GM23338 (cell line): ENCODE measurements around the gene MYO5C. TPM values are rescaled to one million over a fixed set of nuclear protein-coding genes. Genes with fewer than 3 reads are reported as not detected.

Experiments used
- ATAC-seq: fragments of 200-7000 bp; cut with Tn5 transposase; 3 replicates; pipeline ENCODE4 v1.9.1; 2020
- DNase-seq: peaks from one replicate; pipeline ENCODE4 v3.0.0-alpha.2; 2015; ENCODE audit warnings: low spot score
- H2AFZ ChIP-seq: fragments of 200-600 bp; sonication (generic); 2 replicates; pipeline ENCODE4 v1.8.0; 2016; ENCODE audit warnings: antibody characterized with exemption, mild to moderate bottlenecking, moderate library complexity
- H3F3A ChIP-seq: fragments of 200-600 bp; sonication (generic); replicated peaks from 2 replicates; pipeline ENCODE4 v1.8.0; 2017; ENCODE audit warnings: antibody characterized with exemption, mixed run types, low read depth
- H3K27ac ChIP-seq: fragments of 200-600 bp; sonication (generic); 2 replicates; pipeline ENCODE4 v1.6.1; 2016; ENCODE audit warnings: low read depth
- H3K27me3 ChIP-seq: fragments of 200-600 bp; sonication (generic); 2 replicates; pipeline ENCODE4 v1.8.0; 2016; ENCODE audit warnings: mild to moderate bottlenecking, mixed run types, moderate library complexity; ENCODE audit not compliant: insufficient read depth
- H3K36me3 ChIP-seq: fragments of 200-600 bp; sonication (generic); 2 replicates; pipeline ENCODE4 v1.8.0; 2016; ENCODE audit warnings: mild to moderate bottlenecking; ENCODE audit not compliant: insufficient read depth
- H3K4me1 ChIP-seq: fragments of 200-600 bp; sonication (generic); 2 replicates; pipeline ENCODE4 v1.8.0; 2016; ENCODE audit warnings: mild to moderate bottlenecking, moderate library complexity; ENCODE audit not compliant: insufficient read depth
- H3K4me2 ChIP-seq: fragments of 200-600 bp; sonication (generic); 2 replicates; pipeline ENCODE4 v1.7.1; 2017; ENCODE audit warnings: mixed run types
- H3K4me3 ChIP-seq: fragments of 200-600 bp; sonication (generic); 2 replicates; pipeline ENCODE4 v1.6.1; 2016; ENCODE audit warnings: mixed run types
- H3K79me2 ChIP-seq: fragments of 200-600 bp; sonication (generic); replicated peaks from 2 replicates; pipeline ENCODE4 v1.8.0; 2017; ENCODE audit warnings: mild to moderate bottlenecking; ENCODE audit not compliant: insufficient read depth
- H3K9me2 ChIP-seq: fragments of 200-600 bp; sonication (generic); 2 replicates; pipeline ENCODE4 v1.8.0; 2017; ENCODE audit not compliant: insufficient read depth
- H4K20me1 ChIP-seq: fragments of 200-600 bp; sonication (generic); replicated peaks from 2 replicates; pipeline ENCODE4 v1.8.0; 2017; ENCODE audit warnings: mild to moderate bottlenecking; ENCODE audit not compliant: insufficient read depth
- H3K27ac Mint-ChIP-seq: 2 replicates; pipeline ENCODE4 v1.8.0; 2020; ENCODE audit warnings: inconsistent platforms, mild to moderate bottlenecking, moderate library complexity, mixed read lengths
- H3K27me3 Mint-ChIP-seq: 3 replicates; pipeline ENCODE4 v1.8.0; 2022; ENCODE audit warnings: low read depth, mild to moderate bottlenecking, moderate library complexity, mixed read lengths, inconsistent platforms; ENCODE audit not compliant: insufficient read depth, poor library complexity
- H3K36me3 Mint-ChIP-seq: 3 replicates; pipeline ENCODE4 v1.8.0; 2021; ENCODE audit warnings: low read depth, mild to moderate bottlenecking, inconsistent platforms, moderate library complexity, mixed read lengths
- H3K4me1 Mint-ChIP-seq: 3 replicates; pipeline ENCODE4 v1.8.0; 2020; ENCODE audit warnings: mild to moderate bottlenecking, inconsistent platforms, mixed read lengths
- H3K4me3 Mint-ChIP-seq: 3 replicates; pipeline ENCODE4 v1.8.0; 2021; ENCODE audit warnings: moderate library complexity, mild to moderate bottlenecking, inconsistent platforms, mixed read lengths
- H3K9me3 Mint-ChIP-seq: 3 replicates; pipeline ENCODE4 v1.8.0; 2020; ENCODE audit warnings: moderate library complexity, mild to moderate bottlenecking, inconsistent platforms, mixed read lengths
- CREB1 ChIP-seq: fragments of 250-450 bp; sonication (Bioruptor Pico); IDR thresholded peaks from 2 replicates; pipeline ENCODE4 v1.5.0; 2020; ENCODE audit warnings: low read depth, mild to moderate bottlenecking, moderate library complexity
- EZH2phosphoT487 ChIP-seq: fragments of 200-600 bp; sonication (generic); IDR thresholded peaks from one replicate; pipeline ENCODE4 v1.8.1; 2018; ENCODE audit warnings: antibody characterized with exemption; ENCODE audit not compliant: unreplicated experiment
- JUNB ChIP-seq: IDR thresholded peaks from one replicate; pipeline ENCODE4 v1.6.1; 2016; ENCODE audit warnings: antibody characterized with exemption; ENCODE audit not compliant: unreplicated experiment
- NANOG ChIP-seq: IDR thresholded peaks from 2 replicates; pipeline ENCODE4 v1.6.1; 2016; ENCODE audit warnings: antibody characterized with exemption, borderline replicate concordance
- POLR2AphosphoS5 ChIP-seq: IDR thresholded peaks from 2 replicates; pipeline ENCODE4 v1.6.1; 2016; ENCODE audit warnings: antibody characterized with exemption, low read depth
- STAT1 ChIP-seq: IDR thresholded peaks from one replicate; pipeline ENCODE4 v1.6.1; 2016; ENCODE audit warnings: antibody characterized with exemption; ENCODE audit not compliant: unreplicated experiment
- ZNF331 ChIP-seq: fragments of 250-450 bp; sonication (Bioruptor Pico); IDR thresholded peaks from 2 replicates; pipeline ENCODE4 v1.5.0; 2020; ENCODE audit warnings: low read depth, mild to moderate bottlenecking, moderate library complexity
- polyA plus RNA-seq: library from polyadenylated mRNA; unstranded; fragments of >200 nt; fragmentation: Nextera tagmentation; extraction: Ambion mirVana; gene quantifications from 2 replicates; pipeline ENCODE4 v1.2.1, GENCODE V29; 2016
- total RNA-seq: library from RNA; depleted of rRNA; stranded (reverse); fragments of >200 nt; shearing (Covaris generic); gene quantifications from 2 replicates; pipeline ENCODE4 v1.2.3, GENCODE V29; 2014
- TF ChIP-seq, protein P1 (sequence below): IDR thresholded peaks from 2 replicates; pipeline ENCODE4 v1.6.1; 2016; ENCODE audit warnings: antibody characterized with exemption
- TF ChIP-seq, protein P2 (sequence below), 2 experiments: fragments of 200-600 bp in 1 of 2; sonication (generic) in 1 of 2; conservative IDR thresholded peaks; 2 replicates each; pipeline versions ENCODE4 v1.5.1 to v1.6.1; 2016 to 2017; ENCODE audit warnings: antibody characterized with exemption in 2 of 2, low read depth in 2 of 2, mild to moderate bottlenecking in 2 of 2, moderate library complexity in 1 of 2
- TF ChIP-seq, protein P3 (sequence below): fragments of 250-450 bp; sonication (Bioruptor Pico); IDR thresholded peaks from 2 replicates; pipeline ENCODE4 v1.5.0; 2020; ENCODE audit warnings: mild to moderate bottlenecking, moderate library complexity

The MYO5C gene
- total and polyA plus RNA-seq, 2 experiments from 2014 or later, result 7.9 to 28.8 TPM

DNA sequence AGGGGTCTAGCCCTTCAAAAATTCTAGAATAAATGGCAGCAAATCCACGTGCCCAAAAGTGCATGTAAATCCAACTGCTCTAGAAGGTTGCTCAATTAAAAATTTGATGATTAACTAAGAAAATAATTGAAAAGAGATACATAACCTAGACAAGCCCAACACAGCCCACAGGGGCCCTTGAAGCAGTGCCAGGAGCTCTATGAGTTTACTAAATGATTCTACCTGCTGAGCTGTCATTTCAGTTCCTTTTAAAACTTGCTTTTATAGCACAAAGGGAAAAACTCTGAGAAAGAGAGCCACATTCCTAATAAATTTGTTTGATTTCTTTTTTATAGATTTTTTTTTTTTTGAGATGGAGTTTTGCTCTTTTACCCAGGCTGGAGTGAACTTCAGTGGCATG, 65.5 kb downstream of the MYO5C start (continued):
- TF ChIP-seq NANOG (no peak), EZH2phosphoT487 (no peak), CREB1 (CRISPR knock-in tag) (no peak), ZNF331 (CRISPR knock-in tag) (no peak), STAT1 (no peak)
- TF ChIP-seq, protein P1, sequence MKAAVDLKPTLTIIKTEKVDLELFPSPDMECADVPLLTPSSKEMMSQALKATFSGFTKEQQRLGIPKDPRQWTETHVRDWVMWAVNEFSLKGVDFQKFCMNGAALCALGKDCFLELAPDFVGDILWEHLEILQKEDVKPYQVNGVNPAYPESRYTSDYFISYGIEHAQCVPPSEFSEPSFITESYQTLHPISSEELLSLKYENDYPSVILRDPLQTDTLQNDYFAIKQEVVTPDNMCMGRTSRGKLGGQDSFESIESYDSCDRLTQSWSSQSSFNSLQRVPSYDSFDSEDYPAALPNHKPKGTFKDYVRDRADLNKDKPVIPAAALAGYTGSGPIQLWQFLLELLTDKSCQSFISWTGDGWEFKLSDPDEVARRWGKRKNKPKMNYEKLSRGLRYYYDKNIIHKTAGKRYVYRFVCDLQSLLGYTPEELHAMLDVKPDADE, result no peak
- TF ChIP-seq, protein P2, sequence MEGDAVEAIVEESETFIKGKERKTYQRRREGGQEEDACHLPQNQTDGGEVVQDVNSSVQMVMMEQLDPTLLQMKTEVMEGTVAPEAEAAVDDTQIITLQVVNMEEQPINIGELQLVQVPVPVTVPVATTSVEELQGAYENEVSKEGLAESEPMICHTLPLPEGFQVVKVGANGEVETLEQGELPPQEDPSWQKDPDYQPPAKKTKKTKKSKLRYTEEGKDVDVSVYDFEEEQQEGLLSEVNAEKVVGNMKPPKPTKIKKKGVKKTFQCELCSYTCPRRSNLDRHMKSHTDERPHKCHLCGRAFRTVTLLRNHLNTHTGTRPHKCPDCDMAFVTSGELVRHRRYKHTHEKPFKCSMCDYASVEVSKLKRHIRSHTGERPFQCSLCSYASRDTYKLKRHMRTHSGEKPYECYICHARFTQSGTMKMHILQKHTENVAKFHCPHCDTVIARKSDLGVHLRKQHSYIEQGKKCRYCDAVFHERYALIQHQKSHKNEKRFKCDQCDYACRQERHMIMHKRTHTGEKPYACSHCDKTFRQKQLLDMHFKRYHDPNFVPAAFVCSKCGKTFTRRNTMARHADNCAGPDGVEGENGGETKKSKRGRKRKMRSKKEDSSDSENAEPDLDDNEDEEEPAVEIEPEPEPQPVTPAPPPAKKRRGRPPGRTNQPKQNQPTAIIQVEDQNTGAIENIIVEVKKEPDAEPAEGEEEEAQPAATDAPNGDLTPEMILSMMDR (conservative IDR thresholded peaks at IDR 0.05; ENCODE audit: low read depth in 2 of 2), result no peak

DNA sequence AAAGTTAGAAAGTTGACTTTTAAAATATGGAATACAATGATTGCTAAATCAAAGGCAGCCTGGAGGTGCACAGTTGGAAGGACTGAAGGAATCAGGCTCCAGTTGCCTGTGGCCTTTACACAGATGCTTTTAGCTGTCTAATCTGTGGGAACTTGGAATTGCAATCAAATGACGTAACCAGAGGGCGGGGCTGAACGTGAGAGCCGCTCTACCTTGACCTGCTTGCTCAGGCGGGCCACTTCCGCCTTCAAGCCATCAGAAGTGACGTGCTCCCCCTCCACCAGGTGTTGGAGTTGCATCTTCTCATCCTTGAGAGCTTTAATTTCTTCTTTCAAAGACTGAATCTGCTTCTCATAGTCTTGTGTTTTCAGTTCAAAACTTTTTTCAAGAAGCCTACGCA, 66.7 kb downstream of the MYO5C start:
- ATAC-seq, result peak; percentile 75
- no peak for TF ChIP-seq EZH2phosphoT487
- no peak for TF ChIP-seq JUNB
- TF ChIP-seq, protein P2 (conservative IDR thresholded peaks at IDR 0.05; ENCODE audit: low read depth in 2 of 2), result no peak
- TF ChIP-seq NANOG, result no peak
- TF ChIP-seq, protein P1, result no peak
- no peak for TF ChIP-seq STAT1
- no peak for TF ChIP-seq ZNF331 (CRISPR knock-in tag)
- TF ChIP-seq POLR2AphosphoS5, result no peak
- TF ChIP-seq, protein P3, sequence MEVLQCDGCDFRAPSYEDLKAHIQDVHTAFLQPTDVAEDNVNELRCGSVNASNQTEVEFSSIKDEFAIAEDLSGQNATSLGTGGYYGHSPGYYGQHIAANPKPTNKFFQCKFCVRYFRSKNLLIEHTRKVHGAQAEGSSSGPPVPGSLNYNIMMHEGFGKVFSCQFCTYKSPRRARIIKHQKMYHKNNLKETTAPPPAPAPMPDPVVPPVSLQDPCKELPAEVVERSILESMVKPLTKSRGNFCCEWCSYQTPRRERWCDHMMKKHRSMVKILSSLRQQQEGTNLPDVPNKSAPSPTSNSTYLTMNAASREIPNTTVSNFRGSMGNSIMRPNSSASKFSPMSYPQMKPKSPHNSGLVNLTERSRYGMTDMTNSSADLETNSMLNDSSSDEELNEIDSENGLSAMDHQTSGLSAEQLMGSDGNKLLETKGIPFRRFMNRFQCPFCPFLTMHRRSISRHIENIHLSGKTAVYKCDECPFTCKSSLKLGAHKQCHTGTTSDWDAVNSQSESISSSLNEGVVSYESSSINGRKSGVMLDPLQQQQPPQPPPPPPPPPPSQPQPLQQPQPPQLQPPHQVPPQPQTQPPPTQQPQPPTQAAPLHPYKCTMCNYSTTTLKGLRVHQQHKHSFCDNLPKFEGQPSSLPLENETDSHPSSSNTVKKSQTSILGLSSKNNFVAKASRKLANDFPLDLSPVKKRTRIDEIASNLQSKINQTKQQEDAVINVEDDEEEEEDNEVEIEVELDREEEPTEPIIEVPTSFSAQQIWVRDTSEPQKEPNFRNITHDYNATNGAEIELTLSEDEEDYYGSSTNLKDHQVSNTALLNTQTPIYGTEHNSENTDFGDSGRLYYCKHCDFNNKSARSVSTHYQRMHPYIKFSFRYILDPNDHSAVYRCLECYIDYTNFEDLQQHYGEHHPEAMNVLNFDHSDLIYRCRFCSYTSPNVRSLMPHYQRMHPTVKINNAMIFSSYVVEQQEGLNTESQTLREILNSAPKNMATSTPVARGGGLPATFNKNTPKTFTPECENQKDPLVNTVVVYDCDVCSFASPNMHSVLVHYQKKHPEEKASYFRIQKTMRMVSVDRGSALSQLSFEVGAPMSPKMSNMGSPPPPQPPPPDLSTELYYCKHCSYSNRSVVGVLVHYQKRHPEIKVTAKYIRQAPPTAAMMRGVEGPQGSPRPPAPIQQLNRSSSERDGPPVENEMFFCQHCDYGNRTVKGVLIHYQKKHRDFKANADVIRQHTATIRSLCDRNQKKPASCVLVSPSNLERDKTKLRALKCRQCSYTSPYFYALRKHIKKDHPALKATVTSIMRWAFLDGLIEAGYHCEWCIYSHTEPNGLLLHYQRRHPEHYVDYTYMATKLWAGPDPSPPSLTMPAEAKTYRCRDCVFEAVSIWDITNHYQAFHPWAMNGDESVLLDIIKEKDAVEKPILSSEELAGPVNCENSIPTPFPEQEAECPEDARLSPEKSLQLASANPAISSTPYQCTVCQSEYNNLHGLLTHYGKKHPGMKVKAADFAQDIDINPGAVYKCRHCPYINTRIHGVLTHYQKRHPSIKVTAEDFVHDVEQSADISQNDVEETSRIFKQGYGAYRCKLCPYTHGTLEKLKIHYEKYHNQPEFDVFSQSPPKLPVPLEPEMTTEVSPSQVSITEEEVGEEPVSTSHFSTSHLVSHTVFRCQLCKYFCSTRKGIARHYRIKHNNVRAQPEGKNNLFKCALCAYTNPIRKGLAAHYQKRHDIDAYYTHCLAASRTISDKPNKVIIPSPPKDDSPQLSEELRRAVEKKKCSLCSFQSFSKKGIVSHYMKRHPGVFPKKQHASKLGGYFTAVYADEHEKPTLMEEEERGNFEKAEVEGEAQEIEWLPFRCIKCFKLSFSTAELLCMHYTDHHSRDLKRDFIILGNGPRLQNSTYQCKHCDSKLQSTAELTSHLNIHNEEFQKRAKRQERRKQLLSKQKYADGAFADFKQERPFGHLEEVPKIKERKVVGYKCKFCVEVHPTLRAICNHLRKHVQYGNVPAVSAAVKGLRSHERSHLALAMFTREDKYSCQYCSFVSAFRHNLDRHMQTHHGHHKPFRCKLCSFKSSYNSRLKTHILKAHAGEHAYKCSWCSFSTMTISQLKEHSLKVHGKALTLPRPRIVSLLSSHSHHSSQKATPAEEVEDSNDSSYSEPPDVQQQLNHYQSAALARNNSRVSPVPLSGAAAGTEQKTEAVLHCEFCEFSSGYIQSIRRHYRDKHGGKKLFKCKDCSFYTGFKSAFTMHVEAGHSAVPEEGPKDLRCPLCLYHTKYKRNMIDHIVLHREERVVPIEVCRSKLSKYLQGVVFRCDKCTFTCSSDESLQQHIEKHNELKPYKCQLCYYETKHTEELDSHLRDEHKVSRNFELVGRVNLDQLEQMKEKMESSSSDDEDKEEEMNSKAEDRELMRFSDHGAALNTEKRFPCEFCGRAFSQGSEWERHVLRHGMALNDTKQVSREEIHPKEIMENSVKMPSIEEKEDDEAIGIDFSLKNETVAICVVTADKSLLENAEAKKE (CRISPR knock-in tag), result no peak

More for the DNA sequence above, 66.7 kb downstream of the MYO5C start:
- peaks cover 1% of the 10 kb centered on the region for H3K27me3 Mint-ChIP-seq
- no peaks in the 10 kb centered on the region for H3K79me2 ChIP-seq
- H3K4me3 ChIP-seq, result no peak overlapping the region
- no peak overlapping the region for H3K4me3 Mint-ChIP-seq
- H3K9me2 ChIP-seq, result no peaks in the 10 kb centered on the region
- H3K4me2 ChIP-seq, result no peak overlapping the region
- H3K9me3 Mint-ChIP-seq, result no peaks in the 10 kb centered on the region
- H2AFZ ChIP-seq, result no peak overlapping the region
- H3K4me1 ChIP-seq, result no peaks in the 10 kb centered on the region
- H3K4me1 Mint-ChIP-seq, result no peaks in the 10 kb centered on the region
- no peaks in the 10 kb centered on the region for H3K27me3 ChIP-seq
- DNase-seq, result peak; percentile 83
- peaks cover 34% of the 10 kb centered on the region for H3K36me3 Mint-ChIP-seq
- H3K27ac Mint-ChIP-seq, result no peak overlapping the region
- H3K27ac ChIP-seq, result peak overlapping the region; percentile 77; the same call in 1 of the 2 replicates
- peaks cover 24% of the 10 kb centered on the region for H3K36me3 ChIP-seq
- H3F3A ChIP-seq, result no peaks in the 10 kb centered on the region
- no peaks in the 10 kb centered on the region for H4K20me1 ChIP-seq
